ENCODE measurements around the gene SLIT3. TPM values are rescaled to one million over a fixed set of nuclear protein-coding genes. Genes with fewer than 3 reads are reported as not detected.
A peak's percentile ranks its signal among the peaks of the same experiment; 100 is the strongest.

The SLIT3 gene
- total RNA-seq, 1 donor from 2014 or later, result 42.4 TPM

DNA sequence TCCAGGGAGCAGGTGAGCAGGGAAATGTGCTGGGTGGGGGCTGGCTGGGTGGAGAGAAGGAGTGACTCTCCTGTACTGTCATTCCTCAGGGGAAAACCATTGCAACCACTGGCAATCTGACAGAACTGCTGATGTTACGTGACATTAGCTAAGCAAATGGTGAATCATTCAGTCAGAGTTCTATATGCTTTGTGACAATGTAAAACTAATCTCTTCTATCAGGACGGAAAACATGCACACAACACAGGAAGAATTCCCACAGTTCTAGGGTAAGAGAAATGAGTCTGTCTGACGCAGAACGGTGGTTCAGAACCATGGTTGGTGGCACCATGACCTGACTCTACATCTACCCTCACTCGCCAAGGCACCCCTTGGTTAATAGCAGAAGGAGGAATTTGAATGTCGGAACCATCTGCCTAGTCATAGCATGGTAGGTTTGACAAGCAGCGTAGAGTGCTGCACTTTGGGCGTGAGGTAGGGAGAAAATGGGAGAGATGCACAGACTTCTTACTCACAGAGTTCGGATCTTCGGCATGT, 478.1 kb downstream of the SLIT3 start:
- DNase-seq, result no peak

DNA sequence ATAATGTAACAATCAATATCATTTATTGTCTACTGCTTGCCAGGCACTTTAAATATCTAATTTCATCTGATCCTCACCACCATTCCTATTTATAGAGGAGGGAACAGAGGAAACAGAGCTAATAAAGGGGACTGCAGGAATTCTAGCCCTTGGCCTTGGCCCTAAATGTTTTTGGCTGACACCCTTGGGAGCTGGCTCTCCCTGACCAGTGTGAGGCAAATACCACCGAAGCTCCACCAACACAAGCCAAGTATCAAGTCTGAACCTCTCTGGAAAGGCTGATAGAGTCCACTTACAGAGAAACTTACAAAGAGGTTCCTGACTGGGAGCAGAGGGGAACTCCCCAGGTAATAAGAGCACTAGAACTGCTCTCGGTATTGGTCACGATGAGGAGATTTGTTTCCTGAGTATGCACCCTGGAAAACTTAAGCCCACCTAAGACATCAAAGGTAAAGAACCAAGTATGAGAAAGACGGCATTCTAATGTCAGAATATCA, 478.6 kb downstream of the SLIT3 start:
- no peak for DNase-seq

DNA sequence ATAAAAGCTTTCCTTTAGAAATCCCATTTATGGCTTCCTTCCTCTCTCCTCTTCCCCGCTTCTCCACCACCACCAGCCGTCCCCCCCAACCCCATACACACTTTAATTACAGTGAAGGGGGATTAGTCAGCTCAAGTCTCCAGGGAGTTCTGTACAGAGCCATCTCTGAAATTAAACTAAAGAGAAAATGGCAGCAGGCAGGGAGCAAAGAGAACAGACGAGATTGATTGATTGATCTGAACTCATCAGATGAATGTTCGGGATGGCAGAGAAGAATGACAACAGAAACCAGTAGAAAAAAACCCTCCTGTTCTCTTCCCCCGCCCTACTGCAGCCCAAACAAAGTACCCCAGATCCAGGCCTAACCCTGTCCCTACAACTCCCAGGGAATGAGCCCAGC, 480.1 kb downstream of the SLIT3 start:
- DNase-seq, result no peak

DNA sequence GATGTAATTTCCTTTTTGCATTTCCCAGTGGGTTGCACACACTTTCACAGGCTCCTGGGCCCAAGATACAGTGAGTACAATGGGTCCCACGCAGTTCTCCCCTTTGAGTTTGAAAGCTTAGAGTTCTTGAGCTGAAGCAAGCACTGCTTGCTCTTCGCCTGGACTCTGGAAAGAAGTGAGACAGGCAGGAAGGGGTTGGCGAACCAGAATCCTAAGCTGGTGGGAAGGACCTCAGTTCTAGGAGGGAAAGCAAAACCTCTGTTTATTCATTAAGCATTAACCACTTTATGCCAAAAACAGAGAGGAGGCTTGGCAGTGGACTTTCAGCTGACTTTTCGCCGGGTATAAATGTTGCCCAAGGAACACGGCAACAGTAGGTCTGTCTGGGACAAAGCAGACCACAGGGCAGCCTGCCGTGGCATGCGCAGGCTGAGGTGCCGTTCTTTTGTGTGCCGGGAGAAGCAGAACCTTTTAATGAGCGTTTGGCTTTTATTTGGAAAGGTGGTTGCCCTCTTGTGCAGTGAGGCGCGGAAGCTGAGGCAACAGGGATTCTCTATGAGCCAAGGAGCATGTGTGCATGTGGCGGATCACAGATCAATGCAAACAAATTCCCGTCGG, 481.8 kb downstream of the SLIT3 start:
- DNase-seq, result no peak

DNA sequence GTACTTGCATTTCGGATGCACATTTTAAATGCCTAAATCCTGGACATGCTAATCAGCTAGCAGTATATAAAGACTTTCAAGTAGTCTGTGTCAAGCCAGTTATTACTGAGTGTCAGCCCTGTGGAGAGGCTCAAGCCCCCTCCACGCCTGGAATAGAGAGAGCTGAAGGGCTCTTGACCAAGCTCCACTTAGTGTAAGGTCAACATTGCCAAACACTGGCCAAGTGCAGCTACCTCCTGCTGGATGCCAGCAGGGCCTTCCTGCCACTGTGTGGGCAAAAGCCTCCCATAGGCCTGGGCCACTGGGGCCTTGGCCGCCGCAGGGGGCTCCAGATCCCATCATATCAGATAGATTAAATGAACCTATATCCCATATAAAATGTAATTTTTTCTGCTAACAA, 482.4 kb downstream of the SLIT3 start:
- no peak for DNase-seq

DNA sequence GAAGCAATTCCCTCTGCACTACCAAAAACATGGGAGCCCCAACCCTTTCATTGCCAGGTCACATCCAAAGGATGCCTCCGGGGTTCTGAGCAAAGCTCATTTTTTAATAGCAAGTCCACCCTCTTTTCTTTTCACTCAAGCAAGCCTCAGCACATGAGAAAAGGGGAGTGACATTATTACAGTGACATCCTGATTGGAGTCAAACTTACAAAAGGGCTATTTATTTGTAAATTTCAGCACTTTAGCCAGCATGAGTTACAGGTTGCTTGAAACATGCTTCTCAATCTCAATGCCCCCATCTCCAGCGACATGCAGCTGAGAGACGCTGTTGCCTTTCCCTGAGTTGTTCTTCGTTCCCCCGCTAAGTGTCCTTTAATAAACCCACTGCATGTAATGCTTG, 483.3 kb downstream of the SLIT3 start:
- DNase-seq, result no peak

DNA sequence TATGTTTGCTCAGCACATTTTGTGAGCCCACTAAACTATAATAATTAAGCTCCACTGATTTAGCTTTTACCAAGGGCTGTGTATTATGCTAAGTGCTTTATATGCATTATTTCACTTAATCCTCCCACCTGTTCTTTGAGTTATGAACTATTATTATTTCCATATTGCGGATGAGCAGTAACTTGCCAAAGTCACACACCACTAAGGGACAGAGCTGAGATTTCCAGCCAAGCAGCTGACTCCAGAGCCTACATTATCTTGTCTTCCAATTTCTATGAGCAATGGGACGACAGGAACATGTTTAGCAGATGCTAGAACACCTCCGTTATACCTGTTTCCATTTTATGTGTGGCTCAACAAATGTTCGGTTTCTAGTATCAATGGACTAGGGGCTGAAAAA, 484.3 kb downstream of the SLIT3 start:
- no peak for DNase-seq

DNA sequence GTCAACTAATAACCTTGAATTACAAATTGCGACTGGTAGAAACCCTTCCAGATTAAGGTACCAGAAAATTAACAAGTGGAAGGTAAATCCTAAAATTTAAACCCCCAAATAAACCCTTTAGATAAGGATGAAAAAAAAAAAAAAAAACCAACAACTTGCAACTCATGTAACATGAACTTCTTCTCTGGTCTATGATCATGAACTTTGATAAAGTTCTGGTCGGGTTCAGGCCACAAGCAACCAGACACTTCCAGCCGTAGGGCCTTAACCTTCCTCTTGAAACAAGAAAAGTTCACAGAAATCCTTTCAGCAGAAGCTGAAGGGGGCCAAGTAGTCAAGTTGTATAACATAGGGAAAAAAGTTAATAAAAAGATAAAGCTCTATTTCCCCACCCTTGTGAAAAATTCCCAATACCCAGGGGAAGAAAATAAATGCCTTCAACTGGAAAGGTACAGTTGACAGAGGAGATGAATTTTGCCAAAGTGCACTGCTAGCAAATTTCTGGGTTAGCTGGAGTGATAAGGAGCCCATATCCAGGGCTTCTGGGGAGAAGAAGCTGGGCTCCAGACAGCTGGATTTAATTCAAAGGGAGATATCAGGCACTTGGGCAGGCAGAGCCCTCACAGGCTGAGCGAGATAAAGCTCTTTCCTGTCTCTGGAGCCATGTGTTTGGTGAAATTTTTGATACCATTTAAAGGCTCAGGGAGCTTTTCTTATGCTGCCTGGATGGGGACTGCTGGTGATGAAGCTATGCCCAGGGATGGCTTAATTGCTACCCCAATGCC, 487.6 kb downstream of the SLIT3 start:
- DNase-seq, result no peak

DNA sequence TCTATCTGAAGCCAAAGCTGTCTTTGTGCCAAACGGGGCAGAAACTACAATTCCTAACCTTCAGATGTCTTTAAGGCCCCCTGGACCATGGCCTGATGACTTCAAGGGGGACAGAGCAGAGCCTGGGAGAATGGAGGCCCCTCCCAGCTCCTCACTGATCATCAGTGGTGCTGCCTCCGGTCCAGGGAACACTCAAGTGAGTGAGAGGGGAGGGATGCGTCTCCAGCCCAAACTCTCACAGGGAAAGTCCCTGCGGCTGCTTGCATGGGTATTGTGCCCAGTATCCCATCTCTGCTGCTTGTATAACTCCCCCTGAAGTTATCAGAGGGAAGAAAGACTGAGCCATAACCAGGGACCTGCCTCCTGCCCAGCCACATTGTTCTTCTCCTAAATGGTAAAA, 490.3 kb downstream of the SLIT3 start:
- no peak for DNase-seq

DNA sequence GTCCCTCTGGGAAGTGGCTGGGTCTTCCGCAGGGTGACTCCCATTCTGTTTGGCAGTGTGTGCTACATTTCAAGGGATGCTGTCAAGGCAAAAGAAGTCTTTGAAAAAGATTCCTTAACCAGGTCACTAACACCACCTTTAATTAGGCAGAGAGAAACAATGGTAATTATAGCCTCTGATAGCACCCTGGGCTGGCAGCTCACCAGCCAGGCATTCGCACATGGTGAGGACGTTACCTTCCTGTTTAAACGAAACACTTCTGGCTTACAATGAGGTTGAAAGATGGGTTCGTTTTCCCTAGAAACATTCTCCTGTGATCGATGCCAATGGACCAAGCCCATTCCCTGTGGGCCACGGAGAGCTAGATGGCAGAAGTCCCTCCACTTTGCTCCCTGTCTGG, 491.7 kb downstream of the SLIT3 start:
- no peak for DNase-seq

DNA sequence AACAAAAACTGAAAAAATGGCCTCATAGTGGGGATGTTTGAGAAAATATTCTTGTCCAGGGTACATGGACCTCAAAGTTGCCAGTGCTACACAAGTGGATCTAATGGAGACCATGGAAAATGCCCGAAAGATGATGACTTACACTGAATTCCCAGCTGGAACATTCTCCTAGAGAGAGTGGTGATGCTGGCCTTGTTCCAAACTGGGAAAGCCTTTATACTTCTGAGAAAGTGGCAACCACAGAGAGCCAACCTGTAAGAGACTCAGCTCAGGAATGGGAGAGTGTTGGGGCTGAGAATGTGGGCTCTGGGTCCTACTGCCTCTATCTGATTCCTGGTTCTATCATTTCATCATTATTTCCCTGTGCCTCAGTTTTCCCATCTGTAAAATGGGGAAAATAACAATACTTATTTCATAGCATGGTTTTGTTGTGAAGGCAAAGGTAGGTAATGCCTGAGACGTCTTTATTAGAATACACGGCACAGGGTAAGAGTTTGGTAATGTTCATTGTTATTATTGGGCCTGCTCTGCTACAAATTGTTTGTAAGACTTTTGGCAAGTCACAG, 492.8 kb downstream of the SLIT3 start:
- no peak for DNase-seq

DNA sequence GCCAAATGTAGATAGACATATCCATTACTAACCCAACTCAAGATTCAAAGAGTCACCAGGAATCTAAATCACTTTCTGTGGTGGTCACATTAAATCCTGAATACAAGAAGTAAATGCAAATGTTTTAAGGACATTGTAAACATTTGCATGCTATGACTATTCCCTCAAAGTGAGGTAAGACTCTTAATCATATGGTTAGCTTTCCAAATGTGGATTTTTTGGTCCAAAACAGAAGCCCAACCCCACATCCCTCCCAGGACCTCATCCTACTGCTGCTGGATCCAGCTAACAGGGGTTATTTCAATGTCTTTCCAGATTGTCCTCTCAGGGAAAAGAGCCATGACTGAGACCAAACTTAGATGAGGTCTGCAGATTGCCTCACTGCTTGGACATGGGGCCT, 493.7 kb downstream of the SLIT3 start:
- no peak for DNase-seq

DNA sequence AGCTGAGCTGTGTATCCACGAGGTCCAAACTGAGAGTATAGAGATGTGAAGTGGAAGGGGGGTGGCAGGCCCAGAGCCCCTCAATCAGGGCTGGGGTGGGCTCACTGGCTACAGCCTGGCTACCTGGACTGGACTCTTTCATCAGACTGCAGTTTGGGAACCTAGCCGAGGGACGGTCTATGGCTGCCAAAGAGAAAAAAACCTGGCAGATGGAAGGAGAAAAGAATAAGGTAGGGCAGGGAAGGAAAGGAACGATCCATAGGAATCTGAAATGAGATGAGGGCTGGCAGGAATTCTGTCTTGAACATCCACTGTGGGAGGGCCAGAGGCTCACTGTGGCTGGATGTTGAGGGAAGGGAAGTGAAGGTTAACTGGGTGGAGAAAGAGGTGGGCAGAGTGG, 497.4 kb downstream of the SLIT3 start:
- no peak for DNase-seq

DNA sequence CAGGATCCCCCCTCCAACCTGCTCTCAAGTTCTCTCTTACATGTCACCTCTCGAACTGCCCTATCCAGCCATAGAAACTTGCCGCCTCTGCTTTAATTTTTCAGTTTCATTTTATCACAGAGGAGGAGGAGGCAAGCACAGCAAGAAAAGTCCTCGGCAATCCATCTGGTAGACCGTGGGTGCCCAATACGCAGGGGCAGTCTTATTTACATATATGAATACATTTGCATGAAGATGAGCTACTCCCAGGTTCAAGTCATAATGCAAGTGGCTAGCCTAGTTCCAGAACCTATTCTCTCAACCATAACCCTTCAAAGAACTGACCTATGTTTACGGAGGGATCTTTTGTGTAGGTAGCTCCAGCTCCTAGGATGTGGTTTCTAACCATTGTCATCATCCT, 498.6 kb downstream of the SLIT3 start:
- no peak for DNase-seq

DNA sequence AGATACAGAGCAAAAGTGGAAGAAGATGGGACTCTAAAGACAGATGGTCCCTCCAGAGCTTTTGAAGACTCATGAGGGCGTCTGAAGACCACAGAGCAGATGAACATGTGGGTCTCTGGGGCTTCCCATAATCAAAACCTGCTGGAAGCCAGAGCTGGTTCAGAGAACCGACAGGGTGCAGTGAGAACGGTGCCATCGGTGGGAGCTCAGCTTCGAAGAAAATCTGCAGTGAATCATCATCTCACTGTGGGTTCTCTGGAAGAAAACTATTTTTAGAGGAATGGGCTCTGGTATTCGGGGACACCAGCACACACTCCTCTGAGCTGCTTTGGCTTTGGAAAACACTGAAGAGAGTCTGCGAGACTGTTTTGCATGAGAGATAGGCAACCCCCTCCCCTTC, 499.4 kb downstream of the SLIT3 start:
- peak; percentile 26 for DNase-seq

DNA sequence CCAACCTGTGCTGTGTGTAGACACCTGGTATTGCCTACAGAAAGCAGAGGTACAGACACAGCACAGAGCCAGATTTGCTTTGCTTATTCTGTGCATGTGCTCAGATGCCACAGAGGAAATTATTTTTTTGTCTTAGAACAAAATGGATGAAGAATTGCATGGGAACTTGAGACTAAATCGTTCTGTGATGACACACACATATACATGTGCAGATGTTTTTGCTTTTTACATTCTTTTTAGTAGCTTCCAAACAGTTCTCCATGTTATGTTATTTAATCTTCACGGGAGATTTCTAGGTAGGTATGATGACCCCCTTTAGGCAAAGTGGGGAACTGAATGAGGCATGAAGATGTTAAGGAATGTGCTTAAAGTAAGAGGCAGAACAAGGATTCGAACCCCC, 500.2 kb downstream of the SLIT3 start:
- no peak for DNase-seq

DNA sequence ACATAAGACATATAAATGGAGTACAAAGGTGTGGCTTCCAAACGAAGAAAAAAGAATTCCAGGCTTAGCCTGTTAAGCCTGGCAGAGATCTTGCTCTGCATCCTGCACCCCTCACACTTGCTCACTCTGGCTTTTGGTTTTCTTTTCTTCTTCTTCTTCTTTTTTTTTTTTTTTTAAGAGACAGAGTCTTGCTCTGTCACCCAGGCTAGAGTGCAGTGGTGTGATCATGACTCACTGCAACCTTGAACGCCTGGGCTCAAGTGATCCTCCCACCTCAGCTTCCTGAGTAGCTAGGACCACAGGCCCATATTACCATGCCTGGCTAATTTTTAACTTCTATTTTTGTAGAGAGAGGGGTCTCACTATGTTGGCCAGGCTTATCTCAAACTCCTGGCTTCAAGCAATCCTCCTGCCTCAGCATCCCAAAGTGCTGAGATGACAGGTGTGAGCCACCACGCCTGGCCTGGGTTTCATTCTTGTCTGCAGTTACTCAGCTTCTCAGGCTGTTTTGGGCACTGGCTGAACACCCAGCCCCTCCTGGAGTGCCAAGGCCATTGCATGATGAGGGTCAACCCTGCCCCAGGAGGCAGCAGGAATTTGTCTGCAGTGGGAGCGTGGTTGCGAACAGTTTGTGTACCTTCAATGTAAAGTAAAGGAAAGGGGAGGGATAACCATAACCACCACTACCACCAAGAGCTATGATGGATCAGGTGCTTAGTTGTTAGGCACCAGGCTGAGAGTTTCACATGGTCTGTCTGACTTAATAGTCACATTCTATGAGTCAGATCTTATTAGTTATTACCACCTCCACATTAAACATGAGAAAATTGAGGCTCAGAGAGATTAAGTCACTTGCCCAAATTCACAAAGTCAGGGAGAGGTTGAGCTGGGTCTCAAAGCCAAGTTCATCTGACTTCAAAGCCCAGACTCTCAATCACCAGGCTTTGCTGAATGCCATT, 502.6 kb downstream of the SLIT3 start:
- DNase-seq, result no peak

DNA sequence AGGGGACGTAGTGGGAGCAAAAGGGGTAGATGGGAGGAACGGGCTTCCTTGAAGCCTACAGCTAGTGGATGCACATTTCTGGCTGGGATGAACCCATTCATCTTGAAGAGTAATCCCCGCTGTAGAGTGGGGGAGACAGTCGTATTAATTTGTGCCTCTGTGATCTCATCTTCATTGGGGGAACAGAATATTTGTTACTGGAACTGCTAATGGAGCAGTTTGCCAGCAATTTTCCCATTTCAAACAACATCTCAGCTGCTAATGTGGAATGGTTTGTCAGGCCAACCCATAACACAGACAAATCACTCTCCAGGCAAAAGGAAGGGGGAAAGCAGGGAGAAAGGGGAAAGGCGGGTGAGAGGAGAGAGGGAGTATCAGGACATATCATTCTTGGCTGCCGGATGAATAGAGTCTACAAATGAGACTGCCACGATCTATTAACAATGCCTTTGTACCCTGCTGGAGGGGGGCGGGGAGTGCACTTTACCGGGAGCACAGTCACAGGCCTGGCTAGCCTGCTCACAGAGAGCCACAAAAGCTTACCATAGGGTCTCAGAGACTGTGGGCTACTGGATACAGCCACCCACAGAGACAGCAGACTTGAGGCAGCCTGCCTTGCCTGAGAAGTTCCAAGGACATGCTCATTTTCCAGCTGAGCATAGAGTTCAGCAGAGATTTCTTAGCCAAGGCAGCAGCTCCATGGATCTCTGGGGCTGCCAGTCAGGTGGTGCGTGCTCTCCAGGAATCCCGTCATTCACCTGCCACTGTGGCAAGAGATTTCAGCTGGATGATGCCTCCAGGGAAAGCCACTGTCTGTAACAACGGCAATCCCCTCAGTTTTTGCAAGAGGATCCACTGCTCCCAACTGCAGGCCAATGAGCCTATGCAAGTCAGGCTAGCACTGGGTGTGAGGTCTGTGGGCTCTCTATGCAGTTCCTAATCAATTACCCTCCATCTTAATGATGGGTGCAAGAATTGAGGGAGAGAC, 504.1 kb downstream of the SLIT3 start:
- DNase-seq, result no peak

DNA sequence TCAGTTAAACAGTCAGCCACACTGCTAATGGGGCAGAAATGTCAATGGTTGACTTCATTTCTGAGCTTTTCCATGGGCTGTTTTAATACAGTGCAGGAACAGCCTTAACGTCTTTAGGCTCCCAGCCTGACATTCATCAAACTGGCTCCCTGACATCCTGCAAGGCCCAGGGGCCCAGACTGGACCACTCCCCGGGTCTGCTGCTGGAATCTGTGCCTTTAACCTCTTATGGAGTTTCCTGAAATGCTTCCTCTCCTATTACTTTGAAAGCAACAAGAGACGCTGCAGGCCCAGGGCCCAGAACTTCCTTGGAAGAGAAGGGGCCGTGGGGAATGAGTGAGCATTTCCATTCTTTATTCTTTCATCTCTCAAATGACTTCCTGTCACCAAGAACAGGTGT, 504.9 kb downstream of the SLIT3 start:
- no peak for DNase-seq

DNA sequence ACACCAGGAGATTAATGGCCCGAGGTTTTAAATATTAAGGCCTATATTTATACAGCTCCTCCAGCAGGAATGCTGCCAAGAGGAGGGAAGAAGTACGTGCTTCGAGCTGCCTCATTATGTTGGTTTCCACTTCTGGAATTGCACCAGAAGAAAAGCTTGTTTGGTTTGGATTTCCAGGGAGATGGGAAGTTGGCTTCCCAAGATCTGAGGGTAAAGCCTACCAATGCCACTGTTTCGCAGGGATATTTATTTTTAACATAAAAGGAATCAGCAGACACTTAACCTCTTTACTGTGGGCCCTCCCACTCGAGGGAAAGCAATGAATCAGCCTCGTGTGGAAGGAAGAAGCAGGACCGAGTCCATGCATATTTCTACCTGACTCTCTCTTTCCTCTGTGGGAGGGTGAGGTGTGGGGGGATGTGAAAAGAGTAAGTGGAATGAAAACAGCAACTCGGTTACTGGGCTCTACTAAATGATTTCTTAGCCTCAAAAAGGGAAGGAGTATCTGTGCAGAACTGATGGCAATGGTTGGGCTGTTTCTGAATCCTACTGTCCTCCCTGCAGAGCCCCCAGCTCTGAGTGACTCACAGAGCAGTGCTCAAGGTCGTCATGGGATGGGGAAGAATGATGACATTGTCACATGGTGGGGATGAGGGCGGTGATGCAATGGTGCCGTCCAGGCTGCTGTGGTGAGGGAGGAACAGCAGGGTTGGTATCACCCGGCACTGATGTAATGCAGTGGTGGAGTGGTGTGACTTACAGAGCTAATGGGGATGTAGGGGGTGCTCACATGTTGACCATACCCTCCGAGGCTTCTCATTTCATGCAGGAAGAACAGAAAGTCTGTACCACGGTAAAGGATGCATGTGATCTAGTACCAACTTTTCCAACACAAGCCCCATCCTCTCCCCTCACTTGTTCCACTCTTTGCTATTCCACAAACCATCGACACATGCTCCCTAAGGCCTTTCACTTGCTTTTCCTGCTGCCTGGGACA, 506.8 kb downstream of the SLIT3 start:
- no peak for DNase-seq
